SU-DHL-6 (cell line): ENCODE data around the gene BMPR1B.

ENCODE experiments used
- EZH2phosphoT487 ChIP-seq: fragments of 200-600 bp; sonication (generic), shearing (Covaris generic); conservative IDR thresholded peaks from 2 replicates; pipeline ENCODE4 v1.6.1; 2018; ENCODE audit warnings: mild to moderate bottlenecking, antibody characterized with exemption, low read length, moderate library complexity, mixed read lengths
- TF ChIP-seq, protein P1 (sequence below): fragments of 200-600 bp; sonication (generic); IDR thresholded peaks from one replicate; pipeline ENCODE4 v1.5.1; 2017; ENCODE audit warnings: antibody characterized with exemption, mild to moderate bottlenecking, low read length, moderate library complexity; ENCODE audit not compliant: insufficient read depth, poor library complexity, severe bottlenecking

GRCh38 chr4:94934201-94934600 is 176.4 kb downstream of the BMPR1B start:
- TF ChIP-seq, protein P1, sequence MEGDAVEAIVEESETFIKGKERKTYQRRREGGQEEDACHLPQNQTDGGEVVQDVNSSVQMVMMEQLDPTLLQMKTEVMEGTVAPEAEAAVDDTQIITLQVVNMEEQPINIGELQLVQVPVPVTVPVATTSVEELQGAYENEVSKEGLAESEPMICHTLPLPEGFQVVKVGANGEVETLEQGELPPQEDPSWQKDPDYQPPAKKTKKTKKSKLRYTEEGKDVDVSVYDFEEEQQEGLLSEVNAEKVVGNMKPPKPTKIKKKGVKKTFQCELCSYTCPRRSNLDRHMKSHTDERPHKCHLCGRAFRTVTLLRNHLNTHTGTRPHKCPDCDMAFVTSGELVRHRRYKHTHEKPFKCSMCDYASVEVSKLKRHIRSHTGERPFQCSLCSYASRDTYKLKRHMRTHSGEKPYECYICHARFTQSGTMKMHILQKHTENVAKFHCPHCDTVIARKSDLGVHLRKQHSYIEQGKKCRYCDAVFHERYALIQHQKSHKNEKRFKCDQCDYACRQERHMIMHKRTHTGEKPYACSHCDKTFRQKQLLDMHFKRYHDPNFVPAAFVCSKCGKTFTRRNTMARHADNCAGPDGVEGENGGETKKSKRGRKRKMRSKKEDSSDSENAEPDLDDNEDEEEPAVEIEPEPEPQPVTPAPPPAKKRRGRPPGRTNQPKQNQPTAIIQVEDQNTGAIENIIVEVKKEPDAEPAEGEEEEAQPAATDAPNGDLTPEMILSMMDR: no peak
- TF ChIP-seq EZH2phosphoT487: no peak
